HCT116 (cell line): ENCODE data around the gene RYR2. TPM values are rescaled to one million over a fixed set of nuclear protein-coding genes. Genes with fewer than 3 reads are reported as not detected.

Source experiments
- ATAC-seq: fragments of 200-7000 bp; cut with Tn5 transposase; 2 replicates; pipeline ENCODE4 v1.9.1; 2020; ENCODE audit warnings: mild to moderate bottlenecking, moderate library complexity
- BruUV-seq: library from RNA; stranded (reverse); fragments of 400-500 nt; replicated peaks from 2 replicates; lab custom pipeline; 2021; lab: Mats Ljungman, UMichigan
- CTCF ChIA-PET: fragments of 300-600 bp; sonication (Branson Sonifier 250); formaldehyde crosslinking; loops from one replicate; lab custom pipeline; 2021; ENCODE audit warnings: antibody characterized with exemption; lab: Charles Lee
- POLR2A ChIA-PET: fragments of 300-600, 350-600 bp; sonication (Branson Sonifier 250); formaldehyde crosslinking; loops from one replicate; lab custom pipeline; 2021; ENCODE audit warnings: antibody characterized with exemption; lab: Charles Lee
- RAD21 ChIA-PET, 2 experiments: fragments of 300-600 bp; sonication (Branson Sonifier 250); formaldehyde crosslinking; loops; one replicate each; lab custom pipeline; 2023; ENCODE audit warnings: low total read pairs in 2 of 2; ENCODE audit not compliant: uncharacterized antibody in 2 of 2, unreplicated experiment in 2 of 2, low non-redundant PET in 1 of 2; lab: Charles Lee
- DNase-seq: peaks from one replicate; pipeline ENCODE4 v3.0.0-alpha.2; 2010; ENCODE audit warnings: low read depth, low spot score
- H2AFZ ChIP-seq: fragments of 200-600 bp; shearing (Covaris generic), sonication (generic); 2 replicates; pipeline ENCODE4 v1.6.1; 2017; ENCODE audit warnings: low read depth, mixed run types, mixed read lengths, antibody characterized with exemption, low read length; ENCODE audit not compliant: poor library complexity, severe bottlenecking
- H3K27ac ChIP-seq: 2 replicates; pipeline ENCODE4 v1.5.1; 2012; ENCODE audit warnings: low read depth, low read length
- H3K27me3 ChIP-seq: fragments of 200-600 bp; sonication (generic); 2 replicates; pipeline ENCODE4 v1.6.1; 2016; ENCODE audit warnings: mixed run types, low read length, mixed read lengths; ENCODE audit not compliant: insufficient read depth
- H3K36me3 ChIP-seq, 2 experiments: fragments of 200-500 bp in 1 of 2; fragments of 200-600 bp in 1 of 2; sonication (Bioruptor generic) in 1 of 2; sonication (generic) in 1 of 2; 2 replicates each; pipeline versions ENCODE4 v1.5.1 to v1.6.1; 2014 to 2016; ENCODE audit warnings: low read length in 2 of 2, inconsistent platforms in 1 of 2, mixed read lengths in 1 of 2, mixed run types in 1 of 2; ENCODE audit not compliant: insufficient read depth in 2 of 2, control insufficient read depth in 1 of 2
- H3K4me1 ChIP-seq, 2 experiments: fragments of 200-600 bp in 1 of 2; sonication (generic) in 1 of 2; 2 replicates each; pipeline versions ENCODE4 v1.5.1 to v1.6.1; 2012 to 2017; ENCODE audit warnings: low read length in 2 of 2, inconsistent platforms in 1 of 2, mild to moderate bottlenecking in 1 of 2, mixed read lengths in 1 of 2, mixed run types in 1 of 2, moderate library complexity in 1 of 2; ENCODE audit not compliant: insufficient read depth in 2 of 2, control insufficient read depth in 1 of 2
- H3K4me2 ChIP-seq: fragments of 200-600 bp; sonication (generic); 2 replicates; pipeline ENCODE4 v1.6.1; 2017; ENCODE audit warnings: mixed run types, low read length, mixed read lengths
- H3K4me3 ChIP-seq, 2 experiments: fragments of 200-600 bp in 1 of 2; sonication (generic) in 1 of 2; replicated peaks in 1 of 2; 2 replicates each; pipeline ENCODE4 v1.5.1; 2011 to 2016; ENCODE audit warnings: low read length in 2 of 2, control low read depth in 1 of 2, low read depth in 1 of 2, mild to moderate bottlenecking in 1 of 2, mixed read lengths in 1 of 2, mixed run types in 1 of 2
- H3K79me2 ChIP-seq: fragments of 200-600 bp; sonication (generic); 2 replicates; pipeline ENCODE4 v1.6.1; 2017; ENCODE audit warnings: mild to moderate bottlenecking, mixed run types, low read length, moderate library complexity, mixed read lengths; ENCODE audit not compliant: insufficient read depth
- H3K9ac ChIP-seq: fragments of 200-600 bp; sonication (generic); 2 replicates; pipeline ENCODE4 v1.6.1; 2016; ENCODE audit warnings: low read length, mixed read lengths
- H3K9me2 ChIP-seq: fragments of 200-600 bp; sonication (generic), shearing (Covaris generic); 2 replicates; pipeline ENCODE4 v1.6.1; 2017; ENCODE audit warnings: mixed run types, mild to moderate bottlenecking, moderate library complexity; ENCODE audit not compliant: insufficient read depth
- H3K9me3 ChIP-seq, 2 experiments: fragments of 200-500 bp in 1 of 2; fragments of 200-600 bp in 1 of 2; sonication (Bioruptor generic) in 1 of 2; sonication (generic) in 1 of 2; 2 replicates each; pipeline ENCODE4 v1.6.1; 2014 to 2017; ENCODE audit warnings: low read length in 2 of 2, mixed read lengths in 2 of 2, inconsistent platforms in 1 of 2, low read depth in 1 of 2, mild to moderate bottlenecking in 1 of 2, mixed run types in 1 of 2, moderate library complexity in 1 of 2; ENCODE audit not compliant: control insufficient read depth in 1 of 2, insufficient read depth in 1 of 2
- H4K20me1 ChIP-seq: fragments of 200-600 bp; sonication (generic), shearing (Covaris generic); 2 replicates; pipeline ENCODE4 v1.6.1; 2017; ENCODE audit warnings: mixed run types, mild to moderate bottlenecking, moderate library complexity; ENCODE audit not compliant: insufficient read depth
- CBX3 ChIP-seq: IDR thresholded peaks from 2 replicates; pipeline ENCODE4 v1.6.1; 2012; ENCODE audit warnings: low read depth
- CEBPB ChIP-seq: IDR thresholded peaks from 2 replicates; pipeline ENCODE4 v1.6.1; 2012; ENCODE audit warnings: low read depth
- EGR1 ChIP-seq: IDR thresholded peaks from 2 replicates; pipeline ENCODE4 v1.6.1; 2012; ENCODE audit warnings: low read depth
- ELF1 ChIP-seq: IDR thresholded peaks from 2 replicates; pipeline ENCODE4 v1.6.1; 2012; ENCODE audit warnings: low read depth, borderline replicate concordance
- EZH2 ChIP-seq: fragments of 200-600 bp; sonication (generic); IDR thresholded peaks from 2 replicates; pipeline ENCODE4 v1.6.1; 2017; ENCODE audit warnings: antibody characterized with exemption, mixed run types
- FOSL1 ChIP-seq: IDR thresholded peaks from 2 replicates; pipeline ENCODE4 v1.6.1; 2012; ENCODE audit warnings: low read depth
- JUND ChIP-seq: IDR thresholded peaks from 2 replicates; pipeline ENCODE4 v1.6.1; 2012
- POLR2A ChIP-seq: IDR thresholded peaks from 2 replicates; pipeline ENCODE4 v1.7.0; 2011; ENCODE audit warnings: borderline replicate concordance; ENCODE audit not compliant: insufficient read depth, insufficient read length; ENCODE audit errors: extremely low read depth
- POLR2AphosphoS5 ChIP-seq: IDR thresholded peaks from 2 replicates; pipeline ENCODE4 v1.6.1; 2011; ENCODE audit warnings: mild to moderate bottlenecking, low read depth, low read length, moderate library complexity
- SIN3A ChIP-seq: IDR thresholded peaks from 2 replicates; pipeline ENCODE4 v1.6.1; 2012; ENCODE audit warnings: low read depth
- SP1 ChIP-seq: IDR thresholded peaks from 2 replicates; pipeline ENCODE4 v1.6.1; 2012; ENCODE audit warnings: low read depth
- SRF ChIP-seq: IDR thresholded peaks from 2 replicates; pipeline ENCODE4 v1.6.1; 2012; ENCODE audit warnings: low read depth
- ZFX ChIP-seq: fragments of 450-650 bp; IDR thresholded peaks from 2 replicates; pipeline ENCODE4 v1.6.1; 2017
- ZNF274 ChIP-seq: fragments of 200-500 bp; sonication (Bioruptor generic); IDR thresholded peaks from 2 replicates; pipeline ENCODE4 v1.6.1; 2014; ENCODE audit warnings: mild to moderate bottlenecking, low read depth, low read length, inconsistent platforms
- intact Hi-C: fragments of 100-400 bp; cut with micrococcal nuclease; formaldehyde crosslinking; loops from 2 replicates; pipeline ENCODE4 v1.10.0; 2022
- total RNA-seq: library from RNA; stranded (reverse); gene quantifications from one replicate; pipeline ENCODE4 v1.2.1, GENCODE V29; 2021; ENCODE audit not compliant: unreplicated experiment
- TF ChIP-seq, protein P1 (sequence below), 3 experiments: fragments of 200-600 bp in 1 of 3; sonication (generic) in 1 of 3; IDR thresholded peaks in 2 of 3; conservative IDR thresholded peaks in 1 of 3; 2 replicates each; pipeline ENCODE4 v1.5.1; 2012 to 2017; ENCODE audit warnings: low read depth in 2 of 3, low read length in 2 of 3, antibody characterized with exemption in 1 of 3, borderline replicate concordance in 1 of 3, control low read depth in 1 of 3, mild to moderate bottlenecking in 1 of 3, mixed read lengths in 1 of 3, mixed run types in 1 of 3, moderate library complexity in 1 of 3; ENCODE audit not compliant: insufficient read depth in 1 of 3
- TF ChIP-seq, protein P2 (sequence below): IDR thresholded peaks from 2 replicates; pipeline ENCODE4 v1.6.1; 2012
- TF ChIP-seq, protein P3 (sequence below): IDR thresholded peaks from 2 replicates; pipeline ENCODE4 v1.6.1; 2012; ENCODE audit warnings: low read depth
- TF ChIP-seq, protein P4 (sequence below): IDR thresholded peaks from 2 replicates; pipeline ENCODE4 v1.6.1; 2011; ENCODE audit warnings: mild to moderate bottlenecking, low read length, moderate library complexity; ENCODE audit not compliant: insufficient replicate concordance; ENCODE audit errors: extremely low read depth
- TF ChIP-seq, protein P5 (sequence below): IDR thresholded peaks from 2 replicates; pipeline ENCODE4 v1.6.1; 2012

Gene RYR2
- total RNA-seq, 1 experiment from 2014 or later, result 0.02 TPM

DNA sequence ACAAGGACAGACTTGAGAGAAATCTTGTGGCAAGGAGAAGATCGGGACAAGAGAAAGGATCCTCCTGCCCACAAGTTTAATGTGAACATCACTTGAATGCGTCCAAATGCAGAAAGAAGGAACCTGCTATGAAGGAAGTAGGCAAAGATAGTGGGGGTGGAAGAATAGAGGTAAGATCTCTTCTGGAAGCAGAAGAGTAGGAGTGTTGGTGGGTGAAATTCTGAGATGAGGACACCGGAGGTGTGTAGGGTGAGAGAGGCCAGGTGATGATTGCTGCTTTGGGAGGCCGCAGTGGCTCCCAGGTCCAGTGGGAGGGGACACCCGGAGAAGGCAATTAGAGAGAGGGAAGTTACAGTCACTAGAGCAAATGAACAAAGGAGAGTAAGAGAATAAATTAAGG lies 6.8 kb downstream of the RYR2 start:
- no peak overlapping the region for H2AFZ ChIP-seq
- no peaks in the 10 kb centered on the region for H3K9me3 ChIP-seq
- intact Hi-C loops, result no loop called here
- ATAC-seq (no peak), DNase-seq (no peak)
- BruUV-seq, result no TSS peak
- H3K79me2 ChIP-seq, result no peaks in the 10 kb centered on the region
- H3K27me3 ChIP-seq, result peaks cover 42% of the 10 kb centered on the region
- CTCF ChIA-PET, result no interaction called here
- RAD21 ChIA-PET, result no interaction called here
- POLR2A ChIA-PET, result no interaction called here
- H3K4me1 ChIP-seq, result no peaks in the 10 kb centered on the region
- no peaks in the 10 kb centered on the region for H3K9me2 ChIP-seq
- H3K27ac ChIP-seq, result no peak overlapping the region
- no peak overlapping the region for H3K9ac ChIP-seq
- H4K20me1 ChIP-seq, result no peaks in the 10 kb centered on the region
- no peak overlapping the region for H3K4me2 ChIP-seq
- H3K4me3 ChIP-seq, result no peak overlapping the region
- no peaks in the 10 kb centered on the region for H3K36me3 ChIP-seq
- TF ChIP-seq FOSL1, result no peak
- no peak for TF ChIP-seq CEBPB
- TF ChIP-seq, protein P1, sequence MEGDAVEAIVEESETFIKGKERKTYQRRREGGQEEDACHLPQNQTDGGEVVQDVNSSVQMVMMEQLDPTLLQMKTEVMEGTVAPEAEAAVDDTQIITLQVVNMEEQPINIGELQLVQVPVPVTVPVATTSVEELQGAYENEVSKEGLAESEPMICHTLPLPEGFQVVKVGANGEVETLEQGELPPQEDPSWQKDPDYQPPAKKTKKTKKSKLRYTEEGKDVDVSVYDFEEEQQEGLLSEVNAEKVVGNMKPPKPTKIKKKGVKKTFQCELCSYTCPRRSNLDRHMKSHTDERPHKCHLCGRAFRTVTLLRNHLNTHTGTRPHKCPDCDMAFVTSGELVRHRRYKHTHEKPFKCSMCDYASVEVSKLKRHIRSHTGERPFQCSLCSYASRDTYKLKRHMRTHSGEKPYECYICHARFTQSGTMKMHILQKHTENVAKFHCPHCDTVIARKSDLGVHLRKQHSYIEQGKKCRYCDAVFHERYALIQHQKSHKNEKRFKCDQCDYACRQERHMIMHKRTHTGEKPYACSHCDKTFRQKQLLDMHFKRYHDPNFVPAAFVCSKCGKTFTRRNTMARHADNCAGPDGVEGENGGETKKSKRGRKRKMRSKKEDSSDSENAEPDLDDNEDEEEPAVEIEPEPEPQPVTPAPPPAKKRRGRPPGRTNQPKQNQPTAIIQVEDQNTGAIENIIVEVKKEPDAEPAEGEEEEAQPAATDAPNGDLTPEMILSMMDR (IDR thresholded peaks at IDR 0.05 in 2 of 3, conservative IDR thresholded peaks at IDR 0.05 in 1 of 3; ENCODE audit: borderline replicate concordance in 1 of 3, insufficient read depth in 1 of 3, low read depth in 2 of 3, low read length in 2 of 3), result no peak
- TF ChIP-seq JUND, result no peak
- no peak for TF ChIP-seq POLR2AphosphoS5
- TF ChIP-seq POLR2A, result no peak
- no peak for TF ChIP-seq ELF1
- no peak for TF ChIP-seq SIN3A
- TF ChIP-seq, protein P2, sequence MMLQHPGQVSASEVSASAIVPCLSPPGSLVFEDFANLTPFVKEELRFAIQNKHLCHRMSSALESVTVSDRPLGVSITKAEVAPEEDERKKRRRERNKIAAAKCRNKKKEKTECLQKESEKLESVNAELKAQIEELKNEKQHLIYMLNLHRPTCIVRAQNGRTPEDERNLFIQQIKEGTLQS, result no peak
- TF ChIP-seq ZNF274, result no peak
- TF ChIP-seq, protein P3, sequence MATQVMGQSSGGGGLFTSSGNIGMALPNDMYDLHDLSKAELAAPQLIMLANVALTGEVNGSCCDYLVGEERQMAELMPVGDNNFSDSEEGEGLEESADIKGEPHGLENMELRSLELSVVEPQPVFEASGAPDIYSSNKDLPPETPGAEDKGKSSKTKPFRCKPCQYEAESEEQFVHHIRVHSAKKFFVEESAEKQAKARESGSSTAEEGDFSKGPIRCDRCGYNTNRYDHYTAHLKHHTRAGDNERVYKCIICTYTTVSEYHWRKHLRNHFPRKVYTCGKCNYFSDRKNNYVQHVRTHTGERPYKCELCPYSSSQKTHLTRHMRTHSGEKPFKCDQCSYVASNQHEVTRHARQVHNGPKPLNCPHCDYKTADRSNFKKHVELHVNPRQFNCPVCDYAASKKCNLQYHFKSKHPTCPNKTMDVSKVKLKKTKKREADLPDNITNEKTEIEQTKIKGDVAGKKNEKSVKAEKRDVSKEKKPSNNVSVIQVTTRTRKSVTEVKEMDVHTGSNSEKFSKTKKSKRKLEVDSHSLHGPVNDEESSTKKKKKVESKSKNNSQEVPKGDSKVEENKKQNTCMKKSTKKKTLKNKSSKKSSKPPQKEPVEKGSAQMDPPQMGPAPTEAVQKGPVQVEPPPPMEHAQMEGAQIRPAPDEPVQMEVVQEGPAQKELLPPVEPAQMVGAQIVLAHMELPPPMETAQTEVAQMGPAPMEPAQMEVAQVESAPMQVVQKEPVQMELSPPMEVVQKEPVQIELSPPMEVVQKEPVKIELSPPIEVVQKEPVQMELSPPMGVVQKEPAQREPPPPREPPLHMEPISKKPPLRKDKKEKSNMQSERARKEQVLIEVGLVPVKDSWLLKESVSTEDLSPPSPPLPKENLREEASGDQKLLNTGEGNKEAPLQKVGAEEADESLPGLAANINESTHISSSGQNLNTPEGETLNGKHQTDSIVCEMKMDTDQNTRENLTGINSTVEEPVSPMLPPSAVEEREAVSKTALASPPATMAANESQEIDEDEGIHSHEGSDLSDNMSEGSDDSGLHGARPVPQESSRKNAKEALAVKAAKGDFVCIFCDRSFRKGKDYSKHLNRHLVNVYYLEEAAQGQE, result no peak
- no peak for TF ChIP-seq EGR1
- no peak for TF ChIP-seq CBX3
- TF ChIP-seq ZFX, result no peak
- TF ChIP-seq, protein P4, sequence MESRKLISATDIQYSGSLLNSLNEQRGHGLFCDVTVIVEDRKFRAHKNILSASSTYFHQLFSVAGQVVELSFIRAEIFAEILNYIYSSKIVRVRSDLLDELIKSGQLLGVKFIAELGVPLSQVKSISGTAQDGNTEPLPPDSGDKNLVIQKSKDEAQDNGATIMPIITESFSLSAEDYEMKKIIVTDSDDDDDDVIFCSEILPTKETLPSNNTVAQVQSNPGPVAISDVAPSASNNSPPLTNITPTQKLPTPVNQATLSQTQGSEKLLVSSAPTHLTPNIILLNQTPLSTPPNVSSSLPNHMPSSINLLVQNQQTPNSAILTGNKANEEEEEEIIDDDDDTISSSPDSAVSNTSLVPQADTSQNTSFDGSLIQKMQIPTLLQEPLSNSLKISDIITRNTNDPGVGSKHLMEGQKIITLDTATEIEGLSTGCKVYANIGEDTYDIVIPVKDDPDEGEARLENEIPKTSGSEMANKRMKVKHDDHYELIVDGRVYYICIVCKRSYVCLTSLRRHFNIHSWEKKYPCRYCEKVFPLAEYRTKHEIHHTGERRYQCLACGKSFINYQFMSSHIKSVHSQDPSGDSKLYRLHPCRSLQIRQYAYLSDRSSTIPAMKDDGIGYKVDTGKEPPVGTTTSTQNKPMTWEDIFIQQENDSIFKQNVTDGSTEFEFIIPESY, result no peak
- no peak for TF ChIP-seq SRF
- TF ChIP-seq SP1, result no peak
- no peak for TF ChIP-seq EZH2
- TF ChIP-seq, protein P5, sequence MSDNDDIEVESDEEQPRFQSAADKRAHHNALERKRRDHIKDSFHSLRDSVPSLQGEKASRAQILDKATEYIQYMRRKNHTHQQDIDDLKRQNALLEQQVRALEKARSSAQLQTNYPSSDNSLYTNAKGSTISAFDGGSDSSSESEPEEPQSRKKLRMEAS, result no peak
- TF ChIP-seq, all 23 proteins: peak for 0
